Esophagus squamous epithelium (tissue), 4 donors: ENCODE measurements around the gene PTPN14.

ENCODE experiments used
- CTCF ChIP-seq, 6 experiments: fragments of 450-650 bp in 4 of 6; fragments of 200-600 bp in 2 of 6; sonication (generic) in 2 of 6; IDR thresholded peaks; one replicate each; pipeline ENCODE4 v1.5.1; 2016 to 2019; ENCODE audit warnings: antibody characterized with exemption in 6 of 6, mild to moderate bottlenecking in 4 of 6, moderate library complexity in 4 of 6
- POLR2A ChIP-seq, 4 donors: fragments of 450-650 bp; IDR thresholded peaks; one replicate each; pipeline ENCODE4 v1.6.1; 2017; ENCODE audit warnings: antibody characterized with exemption in 4 of 4, mild to moderate bottlenecking in 4 of 4, moderate library complexity in 3 of 4

- TF ChIP-seq CTCF (IDR thresholded peaks at IDR 0.05): no peak
- TF ChIP-seq POLR2A (IDR thresholded peaks at IDR 0.05): no peak
Observed at GRCh38 chr1:214567481-214567980, 16.1 kb upstream of the PTPN14 start.
